ENCODE measurements around the gene VEGFB.

VEGFB gene

DNA sequence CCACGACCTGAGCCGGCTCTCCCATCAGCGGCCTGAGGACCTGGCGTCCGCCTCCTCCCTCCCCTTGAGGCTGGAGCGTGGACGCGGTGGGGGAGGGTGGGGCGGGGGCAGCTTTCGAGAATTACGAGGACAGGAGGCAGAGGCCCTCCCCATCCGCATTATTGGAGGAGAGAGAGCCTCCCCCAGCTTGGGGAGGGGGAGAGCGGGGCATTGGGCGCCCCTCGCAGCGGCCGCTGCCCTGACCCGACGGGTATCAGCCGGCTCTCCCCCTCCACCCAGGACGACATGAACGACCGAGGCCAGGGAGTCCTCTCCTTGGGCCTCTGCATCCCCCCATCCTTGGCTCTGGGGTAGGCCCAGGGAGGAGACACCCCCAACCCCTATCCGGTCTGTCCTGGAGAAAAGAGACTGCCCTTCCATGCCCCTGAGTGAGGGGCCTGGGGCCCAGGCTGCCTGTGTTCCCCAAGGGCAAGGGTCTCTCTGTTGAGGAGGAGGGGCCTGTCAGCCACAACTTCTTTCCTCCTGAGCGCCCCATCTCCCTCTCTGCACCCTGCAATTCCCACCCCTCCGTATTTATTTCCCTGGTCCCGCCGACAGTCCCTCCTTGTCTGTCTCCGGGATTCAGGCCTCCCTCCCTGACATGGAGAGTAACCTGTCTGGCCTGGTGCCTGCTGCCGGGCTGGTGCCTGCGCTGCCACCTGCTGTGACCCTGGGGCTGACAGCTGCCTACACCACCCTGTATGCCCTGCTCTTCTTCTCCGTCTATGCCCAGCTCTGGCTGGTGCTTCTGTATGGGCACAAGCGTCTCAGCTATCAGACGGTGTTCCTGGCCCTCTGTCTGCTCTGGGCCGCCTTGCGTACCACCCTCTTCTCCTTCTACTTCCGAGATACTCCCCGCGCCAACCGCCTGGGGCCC lies 51.8 kb downstream of the VEGFB start:
- H3K4me1 ChIP-seq (ENCODE audit: control insufficient read depth, insufficient read depth, low read length, poor library complexity, severe bottlenecking), result peaks cover 8% of the 10 kb centered on the region
- 55 to 81% methylated on average over 16 of the region's 40 CpGs for WGBS, 2 experiments (ENCODE audit: insufficient coverage in 2 of 2)
- H3K9me3 ChIP-seq (ENCODE audit: control insufficient read depth, low read length), result no peaks in the 10 kb centered on the region
- peak overlapping the region; percentile 66 for H3K4me3 ChIP-seq (ENCODE audit: extremely low read depth, insufficient read depth, low read length, poor library complexity, severe bottlenecking)
- H3K27ac ChIP-seq (ENCODE audit: low read depth, low read length, severe bottlenecking), result no peak overlapping the region
- peaks cover 11% of the 10 kb centered on the region for H3K36me3 ChIP-seq (ENCODE audit: control insufficient read depth, insufficient read depth, low read length)

DNA sequence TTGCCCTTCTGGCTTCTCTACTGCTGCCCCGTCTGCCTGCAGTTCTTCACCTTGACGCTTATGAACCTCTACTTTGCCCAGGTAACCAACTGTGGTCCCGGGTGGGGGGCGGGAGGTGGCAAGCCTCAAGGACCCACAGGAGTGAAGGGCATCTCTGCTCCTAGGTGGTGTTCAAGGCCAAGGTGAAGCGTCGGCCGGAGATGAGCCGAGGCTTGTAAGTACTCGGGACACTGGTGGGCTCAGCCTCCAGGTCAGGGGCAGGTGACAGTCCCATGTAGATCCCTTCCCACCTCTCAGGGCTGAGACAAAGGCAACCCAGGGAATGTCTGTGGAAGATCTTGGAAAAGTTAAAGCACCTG lies 52.4 kb downstream of the VEGFB start:
- H3K9me3 ChIP-seq (ENCODE audit: control insufficient read depth, low read length), result no peaks in the 10 kb centered on the region
- H3K4me3 ChIP-seq (ENCODE audit: extremely low read depth, insufficient read depth, low read length, poor library complexity, severe bottlenecking), result no peak overlapping the region
- 88 to 93% methylated on average over 8 to 9 of the region's 9 CpGs for WGBS, 2 experiments (ENCODE audit: insufficient coverage in 2 of 2)
- no peak overlapping the region for H3K27ac ChIP-seq (ENCODE audit: low read depth, low read length, severe bottlenecking)
- H3K4me1 ChIP-seq (ENCODE audit: control insufficient read depth, insufficient read depth, low read length, poor library complexity, severe bottlenecking), result peaks cover 8% of the 10 kb centered on the region
- H3K36me3 ChIP-seq (ENCODE audit: control insufficient read depth, insufficient read depth, low read length), result peaks cover 11% of the 10 kb centered on the region

DNA sequence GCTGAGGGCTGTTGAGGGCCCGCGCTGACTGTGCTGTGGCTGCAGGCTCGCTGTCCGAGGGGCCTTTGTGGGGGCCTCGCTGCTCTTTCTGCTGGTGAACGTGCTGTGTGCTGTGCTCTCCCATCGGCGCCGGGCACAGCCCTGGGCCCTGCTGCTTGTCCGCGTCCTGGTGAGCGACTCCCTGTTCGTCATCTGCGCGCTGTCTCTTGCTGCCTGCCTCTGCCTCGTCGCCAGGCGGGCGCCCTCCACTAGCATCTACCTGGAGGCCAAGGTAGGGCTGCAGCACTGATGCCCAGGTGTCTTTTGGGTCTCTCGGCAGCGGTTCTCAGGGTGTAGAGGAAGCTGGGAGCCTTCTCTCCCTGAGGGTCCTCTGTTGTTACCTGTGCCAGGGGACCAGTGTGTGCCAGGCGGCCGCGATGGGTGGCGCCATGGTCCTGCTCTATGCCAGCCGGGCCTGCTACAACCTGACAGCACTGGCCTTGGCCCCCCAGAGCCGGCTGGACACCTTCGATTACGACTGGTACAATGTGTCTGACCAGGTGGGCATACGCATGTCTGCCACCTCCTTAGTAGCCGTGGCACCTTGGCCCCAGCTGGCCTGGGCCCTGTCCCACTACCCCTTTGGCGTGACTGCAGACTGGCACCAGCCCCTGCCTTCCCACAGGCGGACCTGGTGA lies 53.4 kb downstream of the VEGFB start:
- no peak overlapping the region for H3K4me3 ChIP-seq (ENCODE audit: extremely low read depth, insufficient read depth, low read length, poor library complexity, severe bottlenecking)
- H3K36me3 ChIP-seq (ENCODE audit: control insufficient read depth, insufficient read depth, low read length), result peaks cover 4% of the 10 kb centered on the region
- H3K27ac ChIP-seq (ENCODE audit: low read depth, low read length, severe bottlenecking), result no peak overlapping the region
- WGBS, 2 experiments (ENCODE audit: insufficient coverage in 2 of 2), result 94 to 95% methylated on average over 30 to 33 of the region's 33 CpGs
- peaks cover 8% of the 10 kb centered on the region for H3K4me1 ChIP-seq (ENCODE audit: control insufficient read depth, insufficient read depth, low read length, poor library complexity, severe bottlenecking)
- H3K9me3 ChIP-seq (ENCODE audit: control insufficient read depth, low read length), result no peaks in the 10 kb centered on the region

DNA sequence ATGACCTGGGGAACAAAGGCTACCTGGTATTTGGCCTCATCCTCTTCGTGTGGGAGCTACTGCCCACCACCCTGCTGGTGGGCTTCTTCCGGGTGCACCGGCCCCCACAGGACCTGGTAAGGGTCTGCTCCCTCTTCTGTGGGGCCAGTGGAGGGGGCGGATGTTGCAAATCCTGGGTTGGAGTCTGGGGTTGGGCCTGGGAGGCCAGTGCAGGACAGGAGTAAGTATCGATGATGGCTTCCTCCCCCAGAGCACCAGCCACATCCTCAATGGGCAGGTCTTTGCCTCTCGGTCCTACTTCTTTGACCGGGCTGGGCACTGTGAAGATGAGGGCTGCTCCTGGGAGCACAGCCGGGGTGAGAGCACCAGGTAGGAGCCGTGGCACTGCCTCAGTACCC lies 54.0 kb downstream of the VEGFB start:
- Histone ChIP-seq H3K4me3 (ENCODE audit: extremely low read depth, insufficient read depth, low read length, poor library complexity, severe bottlenecking) (no peak overlapping the region), H3K9me3 (ENCODE audit: control insufficient read depth, low read length) (no peaks in the 10 kb centered on the region)
- WGBS, 2 experiments (ENCODE audit: insufficient coverage in 2 of 2), result 93 to 94% methylated on average over 7 to 8 of the region's 9 CpGs

More for the DNA sequence above, 54.0 kb downstream of the VEGFB start:
- H3K4me1 ChIP-seq (ENCODE audit: control insufficient read depth, insufficient read depth, low read length, poor library complexity, severe bottlenecking), result peaks cover 8% of the 10 kb centered on the region
- H3K27ac ChIP-seq (ENCODE audit: low read depth, low read length, severe bottlenecking), result no peak overlapping the region
- no peaks in the 10 kb centered on the region for H3K36me3 ChIP-seq (ENCODE audit: control insufficient read depth, insufficient read depth, low read length)

Data from mesodermal cell (in vitro differentiated cells).